GM10847 (cell line): ENCODE results near the gene SERGEF.

Experiments used
- POLR2A ChIP-seq: IDR thresholded peaks from 2 replicates; pipeline ENCODE4 v1.6.1; 2011; ENCODE audit not compliant: insufficient read length; ENCODE audit errors: extremely low read depth

SERGEF gene

GRCh38 chr11:17782603-17783337 is 230.1 kb downstream of the SERGEF start:
- no peak for TF ChIP-seq POLR2A

- TF ChIP-seq POLR2A = no peak
Observed at GRCh38 chr11:17782145-17782544, 230.7 kb downstream of the SERGEF start.

- TF ChIP-seq POLR2A = no peak
Observed at GRCh38 chr11:17781626-17782025, 231.2 kb downstream of the SERGEF start.

- TF ChIP-seq POLR2A = no peak
Observed at GRCh38 chr11:17781221-17781620, 231.6 kb downstream of the SERGEF start.

- no peak for TF ChIP-seq POLR2A
Observed at GRCh38 chr11:17780668-17781067, 232.2 kb downstream of the SERGEF start.

- no peak for TF ChIP-seq POLR2A
Observed at GRCh38 chr11:17779861-17780594, 232.8 kb downstream of the SERGEF start.

- TF ChIP-seq POLR2A = no peak
Observed at GRCh38 chr11:17778956-17779860, 233.6 kb downstream of the SERGEF start.

GRCh38 chr11:17778352-17778751 is 234.5 kb downstream of the SERGEF start:
- TF ChIP-seq POLR2A = no peak

GRCh38 chr11:17777738-17778091 is 235.1 kb downstream of the SERGEF start:
- no peak for TF ChIP-seq POLR2A

GRCh38 chr11:17777086-17777737 is 235.6 kb downstream of the SERGEF start:
- no peak for TF ChIP-seq POLR2A

GRCh38 chr11:17776212-17776875 is 236.5 kb downstream of the SERGEF start:
- TF ChIP-seq POLR2A = no peak

- no peak for TF ChIP-seq POLR2A
Observed at GRCh38 chr11:17775507-17776211, 237.2 kb downstream of the SERGEF start.

- no peak for TF ChIP-seq POLR2A
Observed at GRCh38 chr11:17775035-17775348, 237.9 kb downstream of the SERGEF start.

GRCh38 chr11:17774232-17775034 is 238.4 kb downstream of the SERGEF start:
- no peak for TF ChIP-seq POLR2A

GRCh38 chr11:17773674-17774073 is 239.2 kb downstream of the SERGEF start:
- no peak for TF ChIP-seq POLR2A
